GM12891 (cell line): ENCODE data around the gene GRAMD2B.
A peak's percentile ranks its signal among the peaks of the same experiment; 100 is the strongest.

Experiments used
- DNase-seq: peaks from one replicate; pipeline ENCODE4 v3.0.0; 2011; ENCODE audit warnings: low spot score; ENCODE audit not compliant: insufficient read length
- FAIRE-seq: peaks from 2 replicates; lab custom pipeline; 2011; peaks lifted over from hg19 to GRCh38; lab: Jason Lieb, UNC
- PAX5 ChIP-seq: IDR thresholded peaks from 2 replicates; pipeline ENCODE4 v1.6.1; 2011; ENCODE audit warnings: low read length, moderate library complexity, mild to moderate bottlenecking; ENCODE audit not compliant: insufficient read depth, severe bottlenecking
- POLR2A ChIP-seq: IDR thresholded peaks from 2 replicates; pipeline ENCODE4 v1.6.1; 2011; ENCODE audit warnings: low read depth, low read length, control low read depth
- POLR2AphosphoS5 ChIP-seq: IDR thresholded peaks from 2 replicates; pipeline ENCODE4 v1.6.1; 2011; ENCODE audit warnings: low read depth, low read length, control low read depth
- POU2F2 ChIP-seq: IDR thresholded peaks from 2 replicates; pipeline ENCODE4 v1.6.1; 2011; ENCODE audit warnings: low read depth, mild to moderate bottlenecking, control low read depth, low read length, moderate library complexity
- SPI1 ChIP-seq: IDR thresholded peaks from 2 replicates; pipeline ENCODE4 v1.6.1; 2011; ENCODE audit warnings: low read depth, low read length, control low read depth
- TAF1 ChIP-seq: IDR thresholded peaks from 2 replicates; pipeline ENCODE4 v1.6.1; 2011; ENCODE audit warnings: low read depth, low read length, control low read depth

Gene GRAMD2B

DNA sequence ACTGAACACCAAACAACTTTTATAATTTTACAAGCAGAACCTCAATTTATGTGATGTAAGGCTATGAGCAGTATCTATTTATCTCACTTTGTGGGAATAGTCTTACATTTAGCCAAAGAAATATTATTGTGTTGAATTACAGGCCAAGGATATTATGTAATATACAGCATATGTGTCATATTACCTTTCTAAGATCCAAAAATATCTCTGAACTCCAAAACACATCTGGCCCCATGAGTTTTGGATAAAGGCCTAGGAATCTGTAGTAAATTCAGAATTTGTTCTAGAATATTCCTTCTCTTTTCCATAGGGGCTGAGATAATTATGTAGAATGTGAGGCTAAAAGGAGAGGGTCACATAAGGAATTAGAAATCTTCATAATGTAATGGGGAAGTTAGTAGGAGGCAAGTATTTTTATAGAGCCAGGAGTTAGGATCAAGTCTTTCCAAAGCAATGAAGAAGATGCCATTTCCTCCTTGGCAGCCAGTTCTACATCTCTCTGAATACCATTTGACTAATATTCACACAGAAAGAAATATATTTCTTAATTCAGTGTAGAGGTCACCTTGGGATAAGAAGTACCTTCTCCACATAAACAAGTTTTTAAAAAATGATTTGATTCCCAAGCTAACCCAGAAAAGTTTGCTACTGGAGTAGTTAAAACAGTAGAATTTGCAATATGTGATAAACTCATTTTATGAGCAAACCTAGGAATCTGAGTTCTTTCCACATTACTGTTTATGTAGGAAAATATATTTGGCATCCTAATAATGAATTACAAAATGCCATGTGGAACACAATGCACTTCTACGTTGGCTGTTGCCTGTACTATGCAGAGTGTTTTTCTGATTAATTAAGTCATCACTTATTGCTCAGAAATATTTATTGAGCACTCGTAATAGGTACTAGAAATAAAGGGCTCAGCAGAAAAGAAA is 20.3 kb upstream of the GRAMD2B start:
- DNase-seq (no peak), FAIRE-seq (no peak)
- no peak for TF ChIP-seq POLR2A
- no peak for TF ChIP-seq TAF1
- TF ChIP-seq POLR2AphosphoS5: no peak
- no peak for TF ChIP-seq POU2F2
- no peak for TF ChIP-seq SPI1
- no peak for TF ChIP-seq PAX5

- TF ChIP-seq POU2F2: no peak
- no peak for TF ChIP-seq SPI1
- no peak for TF ChIP-seq POLR2A
- TF ChIP-seq PAX5: no peak
- TF ChIP-seq POLR2AphosphoS5: no peak
- TF ChIP-seq TAF1: no peak
- DNase-seq: no peak
- no peak for FAIRE-seq
Observed at GRCh38 chr5:126403876-126404275, 19.3 kb upstream of the GRAMD2B start.

DNA sequence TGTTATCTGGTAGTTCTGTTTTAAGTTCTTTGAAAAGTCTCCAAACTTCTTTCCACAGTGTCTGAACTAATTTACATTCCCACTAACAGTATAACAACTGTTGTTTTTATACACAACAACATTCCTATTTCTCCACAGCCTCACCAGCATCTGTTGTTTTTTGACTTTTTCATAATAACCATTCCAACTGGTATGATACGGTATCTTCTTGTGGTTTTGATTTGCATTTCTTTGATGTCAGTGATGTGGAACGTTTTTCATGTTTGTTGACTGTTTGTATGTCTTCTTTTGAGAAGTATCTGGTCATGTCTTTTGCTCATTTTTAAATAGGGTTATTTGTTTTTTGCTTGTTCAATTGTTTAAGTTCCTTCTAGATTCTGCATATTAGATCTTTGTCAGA is 12.6 kb upstream of the GRAMD2B start:
- DNase-seq (no peak), FAIRE-seq (peak; percentile 75)
- no peak for TF ChIP-seq SPI1
- TF ChIP-seq POLR2AphosphoS5: no peak
- TF ChIP-seq PAX5: no peak
- TF ChIP-seq POLR2A: no peak
- no peak for TF ChIP-seq POU2F2
- no peak for TF ChIP-seq TAF1

GRCh38 chr5:126413856-126414255 is 9.4 kb upstream of the GRAMD2B start:
- FAIRE-seq: peak; percentile 5
- DNase-seq: no peak
- no peak for TF ChIP-seq POLR2A
- no peak for TF ChIP-seq PAX5
- no peak for TF ChIP-seq POLR2AphosphoS5
- no peak for TF ChIP-seq SPI1

DNA sequence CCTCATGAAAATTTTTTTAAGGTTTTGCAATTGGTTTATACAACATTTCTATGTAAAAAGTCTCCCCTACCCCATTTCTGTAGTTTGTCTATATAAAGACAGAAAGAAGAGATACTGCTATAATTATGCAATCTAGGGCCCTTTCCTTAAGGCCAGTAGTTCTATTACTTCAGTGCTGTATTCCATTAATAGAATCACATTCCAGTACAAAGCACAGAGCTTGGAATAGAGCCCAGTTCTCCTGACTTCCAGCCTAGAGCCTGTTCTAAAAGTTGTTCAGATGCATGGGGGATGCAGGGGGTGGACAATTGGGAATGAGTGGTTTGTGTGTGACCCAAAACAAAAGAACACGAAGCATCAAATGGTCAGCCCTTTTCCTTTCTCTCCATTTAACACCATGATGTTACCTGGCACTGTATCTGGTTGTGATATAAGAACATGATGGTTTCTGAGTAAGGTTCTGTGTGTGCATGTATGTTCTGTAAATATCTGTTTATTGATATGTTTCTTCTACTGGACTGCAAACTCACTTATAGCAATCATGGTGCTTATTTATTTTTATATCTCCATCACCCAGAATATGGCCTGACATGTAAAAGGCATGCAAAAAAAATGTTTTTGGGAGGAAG is 8.2 kb upstream of the GRAMD2B start:
- FAIRE-seq: no peak
- TF ChIP-seq POLR2A (no peak), POU2F2 (no peak), PAX5 (no peak), TAF1 (no peak), POLR2AphosphoS5 (no peak)
- no peak for DNase-seq

GRCh38 chr5:126415789-126416188 is 7.4 kb upstream of the GRAMD2B start:
- FAIRE-seq (no peak), DNase-seq (no peak)
- TF ChIP-seq POLR2AphosphoS5: no peak
- TF ChIP-seq SPI1: no peak

GRCh38 chr5:126416266-126416925 is 6.8 kb upstream of the GRAMD2B start:
- FAIRE-seq (no peak), DNase-seq (no peak)
- TF ChIP-seq POLR2A: no peak
- TF ChIP-seq TAF1: no peak
- TF ChIP-seq POLR2AphosphoS5: no peak

- FAIRE-seq (no peak), DNase-seq (no peak)
- no peak for TF ChIP-seq POLR2AphosphoS5
- TF ChIP-seq SPI1: no peak
- no peak for TF ChIP-seq TAF1
- no peak for TF ChIP-seq POLR2A
- no peak for TF ChIP-seq PAX5
- no peak for TF ChIP-seq POU2F2
Observed at GRCh38 chr5:126417178-126417577, 6.0 kb upstream of the GRAMD2B start.

DNA sequence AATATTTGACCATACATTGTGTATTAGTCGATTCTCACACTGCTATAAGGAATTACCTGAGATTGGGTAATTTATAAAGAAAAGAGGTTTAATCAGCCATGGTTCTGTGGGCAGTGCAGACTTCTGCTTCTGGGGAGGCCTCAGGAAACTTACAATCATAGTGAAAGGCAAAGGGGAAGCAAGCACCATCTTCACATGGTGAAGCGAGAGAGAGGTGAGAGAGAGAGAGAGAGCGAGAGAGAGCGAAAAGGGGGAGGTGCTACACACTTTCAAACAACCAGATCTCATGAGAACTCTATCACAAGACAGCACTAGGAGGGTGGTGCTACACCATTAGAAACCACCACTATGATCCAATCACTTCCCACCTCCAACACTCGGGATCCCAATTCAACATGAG is 4.1 kb upstream of the GRAMD2B start:
- FAIRE-seq (no peak), DNase-seq (no peak)
- no peak for TF ChIP-seq POLR2AphosphoS5
- TF ChIP-seq POLR2A: no peak
- TF ChIP-seq TAF1: no peak
- peak; percentile 41; the same call in 1 of the 2 replicates for TF ChIP-seq SPI1
- no peak for TF ChIP-seq PAX5

DNA sequence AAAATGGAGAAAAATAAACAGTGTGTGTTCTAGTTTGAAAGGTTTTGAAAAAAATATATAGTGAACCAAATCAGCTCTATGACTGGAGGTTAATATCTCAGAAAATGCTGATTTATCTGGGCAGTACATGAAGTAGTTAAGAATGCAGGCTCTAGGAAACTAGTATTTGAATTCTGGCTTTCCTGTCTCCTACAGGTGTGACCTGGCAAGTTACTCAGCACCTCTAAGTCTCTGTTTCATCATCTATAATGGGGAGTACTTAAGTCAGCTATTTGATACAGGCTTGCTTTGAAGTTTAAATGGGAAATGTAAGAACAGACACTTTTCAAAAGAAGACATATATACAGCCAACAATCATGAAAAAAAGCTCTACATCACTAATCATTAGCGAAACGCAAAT is 5.2 kb downstream of the GRAMD2B start:
- no peak for FAIRE-seq
- TF ChIP-seq POU2F2 (no peak), SPI1 (no peak), POLR2A (no peak), PAX5 (no peak), TAF1 (no peak), POLR2AphosphoS5 (no peak)
- DNase-seq: no peak
